Activated CD8-positive, alpha-beta T cell treated with anti-CD3 and anti-CD28 coated beads for 36 hours (primary cell): ENCODE results near the gene C19orf25. TPM values are rescaled to one million over a fixed set of nuclear protein-coding genes. Genes with fewer than 3 reads are reported as not detected.

Experiments used
- ATAC-seq: fragments of 200-7000 bp; cut with Tn5 transposase; one replicate; pipeline ENCODE4 v1.10.0; 2021; ENCODE audit warnings: mild to moderate bottlenecking, moderate library complexity
- CTCF ChIA-PET: fragments of 350-600 bp; sonication (Branson Sonifier 250); formaldehyde crosslinking; loops from one replicate; lab custom pipeline; 2021; ENCODE audit warnings: antibody characterized with exemption; lab: Charles Lee
- POLR2A ChIA-PET: fragments of 350-600 bp; sonication (Branson Sonifier 250); formaldehyde crosslinking; loops from one replicate; lab custom pipeline; 2021; ENCODE audit warnings: antibody characterized with exemption; lab: Charles Lee
- DNase-seq: peaks from one replicate; pipeline ENCODE4 v3.0.0-alpha.2; 2020
- H3K27ac Mint-ChIP-seq: one replicate; pipeline ENCODE4 v1.8.0; 2021; ENCODE audit warnings: mild to moderate bottlenecking, mixed read lengths
- H3K27me3 Mint-ChIP-seq: one replicate; pipeline ENCODE4 v1.8.0; 2021; ENCODE audit warnings: mixed read lengths
- H3K36me3 Mint-ChIP-seq: one replicate; pipeline ENCODE4 v1.8.0; 2021; ENCODE audit warnings: low read depth, mixed read lengths
- H3K4me1 Mint-ChIP-seq: one replicate; pipeline ENCODE4 v1.8.0; 2021; ENCODE audit warnings: low read depth, mixed read lengths
- H3K4me3 Mint-ChIP-seq: one replicate; pipeline ENCODE4 v1.8.0; 2021; ENCODE audit warnings: mild to moderate bottlenecking, moderate library complexity, mixed read lengths
- H3K9me3 Mint-ChIP-seq: one replicate; pipeline ENCODE4 v1.8.0; 2021; ENCODE audit warnings: mixed read lengths
- intact Hi-C: fragments of 100-400 bp; cut with micrococcal nuclease; formaldehyde crosslinking; loops from one replicate; pipeline ENCODE4 v1.10.0; 2022
- total RNA-seq, 2 experiments: library from RNA; stranded (reverse); gene quantifications; one replicate each; pipeline ENCODE4 v1.2.3, GENCODE V29; 2021
- TF ChIP-seq, protein P1 (sequence below): fragments of 200-600 bp; IDR thresholded peaks from one replicate; pipeline ENCODE4 v1.8.0; 2022; ENCODE audit warnings: antibody characterized with exemption, mild to moderate bottlenecking

The C19orf25 gene
- total RNA-seq, 2 experiments from 2014 or later, result 21.3 to 21.5 TPM

DNA sequence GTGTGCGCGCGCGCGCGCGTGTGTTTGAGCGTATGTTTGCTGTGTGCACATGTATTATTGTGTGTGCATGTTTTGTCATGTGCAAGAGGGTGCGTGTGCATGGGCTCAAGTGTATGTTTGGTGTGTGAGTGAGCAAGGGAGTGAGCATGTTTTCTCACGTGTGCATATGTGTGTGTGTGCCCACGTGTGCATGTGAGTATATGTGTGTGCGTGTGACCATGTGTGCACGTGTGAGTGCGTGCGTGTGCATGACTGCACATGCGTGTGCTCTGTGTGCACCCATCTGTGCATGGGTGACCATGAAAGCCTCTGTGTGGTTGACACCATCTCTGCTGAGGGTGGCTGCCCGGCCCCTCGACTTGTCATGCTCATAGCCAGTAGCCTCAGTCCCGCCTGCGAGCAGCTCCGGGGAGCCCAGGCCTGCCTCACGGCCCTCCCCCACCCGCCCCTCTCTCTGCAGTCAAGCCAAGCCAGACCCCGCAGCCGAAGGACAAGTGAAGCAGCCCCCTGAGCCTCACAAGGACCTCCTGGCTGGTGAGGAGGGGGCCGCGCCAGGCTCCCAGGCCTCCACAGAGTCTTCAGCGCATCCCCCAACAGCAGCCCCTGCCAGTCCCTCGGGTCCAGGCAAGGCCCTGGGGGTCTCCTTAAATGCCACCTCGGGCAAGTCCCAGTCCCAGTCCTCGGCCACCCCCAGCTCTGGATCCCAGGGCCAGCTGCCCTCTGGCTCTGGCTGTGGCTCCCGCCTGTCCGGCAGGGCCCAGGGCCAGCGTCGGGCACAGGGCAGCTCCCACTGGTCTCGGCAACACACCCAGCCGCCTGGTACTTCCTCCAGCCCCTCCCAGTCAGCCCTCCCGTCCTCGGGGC lies 17.9 kb upstream of the C19orf25 start:
- no peak overlapping the region for H3K4me3 Mint-ChIP-seq
- CTCF ChIA-PET, result no interaction called here
- intact Hi-C loops, result no loop called here

DNA sequence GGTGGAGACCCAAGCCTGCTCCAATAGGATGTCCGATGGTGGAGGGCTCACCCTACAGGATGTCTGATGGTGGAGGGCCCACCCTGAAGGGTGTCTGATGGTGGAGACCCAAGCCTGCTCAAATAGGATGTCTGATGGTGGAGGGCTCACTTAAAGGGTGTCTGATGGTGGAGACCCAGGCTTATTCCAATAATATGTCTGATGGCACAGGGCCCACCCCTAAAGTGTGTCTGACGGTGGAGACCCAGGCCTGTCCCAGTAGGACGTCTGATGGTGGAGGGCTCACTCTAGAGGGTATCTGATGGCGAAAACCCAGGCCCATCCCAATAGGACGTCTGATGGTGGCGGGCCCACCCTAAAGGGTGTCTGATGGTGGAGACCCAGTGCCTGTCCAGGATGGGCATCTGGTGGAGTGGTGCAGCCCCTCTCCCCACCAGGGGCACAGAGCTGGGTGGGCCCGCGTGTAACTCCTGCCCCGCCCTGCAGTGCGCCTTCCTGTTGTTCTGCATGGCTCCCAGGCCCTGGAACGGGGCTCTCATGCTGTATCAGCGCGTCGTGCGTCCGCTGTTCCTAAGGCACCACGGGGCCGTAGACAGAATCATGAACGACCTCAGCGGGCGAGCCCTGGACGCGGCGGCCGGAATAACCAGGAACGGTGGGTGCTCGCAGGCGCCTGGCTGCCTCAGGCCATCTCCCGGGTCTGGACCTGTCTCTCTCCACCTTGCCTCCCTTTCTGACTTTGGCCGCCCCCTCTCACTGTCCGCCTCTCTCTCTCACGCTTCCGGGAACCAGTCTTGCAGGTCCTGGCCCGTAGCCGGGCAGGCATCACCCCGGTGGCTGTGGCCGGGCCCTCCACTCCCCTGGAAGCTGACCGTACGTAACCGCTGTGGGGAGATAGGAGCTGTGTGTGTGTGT lies 17.0 kb upstream of the C19orf25 start:
- Mint-ChIP-seq H3K36me3 (no peaks in the 10 kb centered on the region), H3K27ac (no peak overlapping the region), H3K9me3 (no peaks in the 10 kb centered on the region), H3K4me3 (no peak overlapping the region), H3K4me1 (no peaks in the 10 kb centered on the region), H3K27me3 (peaks cover 5% of the 10 kb centered on the region)
- DNase-seq, result no peak
- intact Hi-C loops, result no loop called here
- ChIA-PET CTCF (no interaction called here), POLR2A (no interaction called here)
- ATAC-seq, result no peak
- TF ChIP-seq, protein P1, sequence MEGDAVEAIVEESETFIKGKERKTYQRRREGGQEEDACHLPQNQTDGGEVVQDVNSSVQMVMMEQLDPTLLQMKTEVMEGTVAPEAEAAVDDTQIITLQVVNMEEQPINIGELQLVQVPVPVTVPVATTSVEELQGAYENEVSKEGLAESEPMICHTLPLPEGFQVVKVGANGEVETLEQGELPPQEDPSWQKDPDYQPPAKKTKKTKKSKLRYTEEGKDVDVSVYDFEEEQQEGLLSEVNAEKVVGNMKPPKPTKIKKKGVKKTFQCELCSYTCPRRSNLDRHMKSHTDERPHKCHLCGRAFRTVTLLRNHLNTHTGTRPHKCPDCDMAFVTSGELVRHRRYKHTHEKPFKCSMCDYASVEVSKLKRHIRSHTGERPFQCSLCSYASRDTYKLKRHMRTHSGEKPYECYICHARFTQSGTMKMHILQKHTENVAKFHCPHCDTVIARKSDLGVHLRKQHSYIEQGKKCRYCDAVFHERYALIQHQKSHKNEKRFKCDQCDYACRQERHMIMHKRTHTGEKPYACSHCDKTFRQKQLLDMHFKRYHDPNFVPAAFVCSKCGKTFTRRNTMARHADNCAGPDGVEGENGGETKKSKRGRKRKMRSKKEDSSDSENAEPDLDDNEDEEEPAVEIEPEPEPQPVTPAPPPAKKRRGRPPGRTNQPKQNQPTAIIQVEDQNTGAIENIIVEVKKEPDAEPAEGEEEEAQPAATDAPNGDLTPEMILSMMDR, result no peak

More for the DNA sequence above, 17.9 kb upstream of the C19orf25 start:
- ATAC-seq, result no peak
- TF ChIP-seq, protein P1, result no peak
- no peak overlapping the region for H3K27ac Mint-ChIP-seq
- no peaks in the 10 kb centered on the region for H3K9me3 Mint-ChIP-seq
- POLR2A ChIA-PET, result no interaction called here
- no peak for DNase-seq
- peaks cover under 1% of the 10 kb centered on the region for H3K27me3 Mint-ChIP-seq
- no peaks in the 10 kb centered on the region for H3K36me3 Mint-ChIP-seq
- H3K4me1 Mint-ChIP-seq, result no peaks in the 10 kb centered on the region

DNA sequence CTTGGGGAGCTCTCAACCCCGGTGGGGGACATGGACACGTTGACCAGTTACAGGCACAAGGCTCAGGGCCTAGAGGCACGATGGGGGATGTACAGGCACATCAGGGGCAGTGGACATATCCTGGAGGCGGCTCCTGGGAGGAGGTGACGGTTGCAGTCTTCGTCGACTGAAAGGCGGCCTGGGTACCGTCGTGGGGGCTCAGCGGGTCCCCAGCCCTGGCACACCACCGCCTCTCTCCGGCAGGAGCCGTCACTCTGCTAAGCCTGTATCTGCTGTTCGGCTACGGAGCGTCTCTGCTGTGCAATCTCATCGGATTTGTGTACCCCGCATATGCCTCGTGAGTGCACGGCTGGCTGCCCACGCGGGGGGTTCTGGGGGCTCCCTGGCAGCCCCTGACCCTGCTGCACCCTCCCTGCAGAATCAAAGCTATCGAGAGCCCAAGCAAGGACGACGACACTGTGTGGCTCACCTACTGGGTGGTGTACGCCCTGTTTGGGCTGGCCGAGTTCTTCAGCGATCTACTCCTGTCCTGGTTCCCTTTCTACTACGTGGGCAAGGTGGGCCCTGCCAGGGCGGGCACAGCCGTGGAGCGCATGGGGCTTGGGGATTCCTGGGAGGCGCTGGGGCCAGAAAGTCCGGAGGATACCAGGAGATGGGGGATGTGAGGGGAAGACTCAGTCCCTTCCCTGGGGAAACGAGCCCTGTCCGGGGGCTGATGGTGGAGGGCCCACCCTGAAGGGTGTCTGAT lies 16.2 kb upstream of the C19orf25 start:
- ChIA-PET CTCF (no interaction called here), POLR2A (no interaction called here)
- H3K4me1 Mint-ChIP-seq, result peaks cover 3% of the 10 kb centered on the region
- no peaks in the 10 kb centered on the region for H3K36me3 Mint-ChIP-seq
- H3K4me3 Mint-ChIP-seq, result no peak overlapping the region
- no peak overlapping the region for H3K27ac Mint-ChIP-seq
- ATAC-seq (no peak), DNase-seq (no peak)
- H3K27me3 Mint-ChIP-seq, result peaks cover 5% of the 10 kb centered on the region
- no peaks in the 10 kb centered on the region for H3K9me3 Mint-ChIP-seq
- TF ChIP-seq, protein P1, result no peak
- intact Hi-C loops, result no loop called here

DNA sequence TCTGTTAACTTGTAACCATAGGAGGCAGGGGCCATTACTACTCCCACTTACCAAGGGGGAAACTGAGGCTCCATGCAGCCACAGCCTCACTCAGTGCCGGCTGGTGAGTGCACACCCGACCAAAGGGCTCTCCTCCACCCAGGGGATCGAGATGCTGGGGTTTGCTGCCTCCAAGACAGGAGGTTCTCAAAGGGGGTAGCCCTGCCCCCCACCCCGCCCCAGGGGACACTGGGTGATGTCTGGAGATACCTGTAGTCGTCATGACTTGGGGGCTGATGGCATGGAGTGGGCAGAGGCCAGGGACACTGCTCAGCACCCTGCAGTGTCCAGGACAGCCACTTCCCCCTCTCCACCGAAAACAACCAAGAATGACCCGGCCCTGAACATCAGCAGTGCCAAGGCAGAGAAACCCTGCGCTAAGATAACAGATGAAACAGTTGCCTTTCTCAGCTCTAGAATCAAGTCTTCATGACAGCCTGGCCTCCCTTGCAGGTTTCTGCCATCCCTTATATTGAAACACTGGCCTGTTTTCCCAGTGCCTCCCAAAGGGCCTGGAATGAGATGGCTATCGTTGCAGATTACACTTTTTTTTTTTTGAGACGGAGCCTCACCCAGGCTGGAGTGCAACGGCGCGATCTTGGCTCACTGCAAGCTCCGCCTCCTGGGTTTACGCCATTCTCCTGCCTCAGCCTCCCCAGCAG lies 15.2 kb upstream of the C19orf25 start:
- intact Hi-C loops, result no loop called here
- ChIA-PET POLR2A (interaction anchor here (0.9 to 1.1 kb wide), 2 partner anchors 17 to 21 kb away, joined by 3 read pairs; no protein-coding TSS in a partner anchor), CTCF (no interaction called here)
- ATAC-seq, result no peak
- H3K36me3 Mint-ChIP-seq, result no peaks in the 10 kb centered on the region
- no peak overlapping the region for H3K27ac Mint-ChIP-seq
- no peak overlapping the region for H3K4me3 Mint-ChIP-seq
- H3K4me1 Mint-ChIP-seq, result peaks cover 8% of the 10 kb centered on the region
- peaks cover 5% of the 10 kb centered on the region for H3K27me3 Mint-ChIP-seq
- TF ChIP-seq, protein P1, result no peak
- H3K9me3 Mint-ChIP-seq, result no peaks in the 10 kb centered on the region
- DNase-seq, result no peak
